MM.1S (cell line): ENCODE data around the gene REPS1.

ENCODE experiments used
- CTCF ChIP-seq: fragments of 300-600 bp; sonication (generic); IDR thresholded peaks from 2 replicates; pipeline ENCODE4 v1.5.1; 2016; ENCODE audit warnings: antibody characterized with exemption, low read length, mixed read lengths
- EZH2 ChIP-seq: fragments of 300-600 bp; sonication (generic); optimal IDR thresholded peaks from 2 replicates; pipeline ENCODE3; 2017; ENCODE audit warnings: low read depth, mild to moderate bottlenecking, antibody characterized with exemption, low read length, mixed read lengths
- EZH2phosphoT487 ChIP-seq: fragments of 300-600 bp; sonication (generic); IDR thresholded peaks from 2 replicates; pipeline ENCODE4 v1.6.1; 2018; ENCODE audit warnings: antibody characterized with exemption, low read length

- TF ChIP-seq CTCF, result no peak
- no peak for TF ChIP-seq EZH2
- no peak for TF ChIP-seq EZH2phosphoT487
These were observed 31.7 kb upstream of the REPS1 start for GRCh38 chr6:139019722-139020121.
